ENCODE measurements around the gene FHIT. TPM values are rescaled to one million over a fixed set of nuclear protein-coding genes. Genes with fewer than 3 reads are reported as not detected.

The FHIT gene
- total and polyA plus RNA-seq, 2 experiments from 2014 or later = 9.7 to 16.2 TPM

DNA sequence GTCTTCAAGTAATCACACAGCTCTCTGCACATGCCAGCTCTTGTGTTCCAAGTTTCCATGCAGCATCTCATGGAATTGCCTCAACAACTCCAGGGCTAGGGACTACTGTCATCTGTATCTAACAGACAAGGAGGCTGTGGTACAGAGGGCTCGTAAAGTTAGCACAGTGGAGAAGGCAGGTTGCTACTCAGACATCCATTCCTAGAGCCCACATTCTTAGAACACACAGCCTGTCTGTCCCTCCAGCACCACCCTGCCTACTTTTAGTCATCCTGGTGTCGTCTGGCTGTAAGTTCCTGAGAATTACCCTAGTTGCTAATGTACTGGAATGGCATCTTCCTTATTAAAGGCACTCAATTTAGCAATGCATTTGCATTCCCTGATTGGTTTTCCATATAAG lies 862.5 kb downstream of the FHIT start:
- H3K27ac ChIP-seq = no peak overlapping the region
- WGBS (ENCODE audit: low lambda C conversion rate, missing lambda C conversion rate) = 74% methylated on average over 2 of the region's 2 CpGs
- H3K9me2 ChIP-seq (replicated peaks; ENCODE audit: insufficient read depth) = no peaks in the 10 kb centered on the region
- H3K36me3 ChIP-seq (replicated peaks; ENCODE audit: insufficient read depth, low read depth) = no peaks in the 10 kb centered on the region
- H3K4me2 ChIP-seq = no peak overlapping the region
- no peak for DNase-seq (ENCODE audit: low spot score)
- H3K4me1 ChIP-seq (ENCODE audit: insufficient read depth) = no peaks in the 10 kb centered on the region
- H3K9me3 ChIP-seq (ENCODE audit: low read depth) = no peaks in the 10 kb centered on the region
- no peak overlapping the region for H2AFZ ChIP-seq
- H3K4me3 ChIP-seq = no peak overlapping the region
- H3K79me2 ChIP-seq = no peaks in the 10 kb centered on the region
- H3K27me3 ChIP-seq = no peaks in the 10 kb centered on the region
- TF ChIP-seq CTCF (IDR thresholded peaks at IDR 0.05; ENCODE audit: poor library complexity) (no peak), EZH2 (IDR thresholded peaks at IDR 0.05; ENCODE audit: borderline replicate concordance) (no peak), EZH2phosphoT487 (IDR thresholded peaks at IDR 0.05; ENCODE audit: low read depth, severe bottlenecking, unreplicated experiment) (no peak)
- no peaks in the 10 kb centered on the region for H4K20me1 ChIP-seq (ENCODE audit: insufficient read depth, poor library complexity, severe bottlenecking)

- Histone ChIP-seq H2AFZ (no peak overlapping the region), H4K20me1 (ENCODE audit: insufficient read depth, poor library complexity, severe bottlenecking) (no peaks in the 10 kb centered on the region), H3K4me1 (ENCODE audit: insufficient read depth) (no peaks in the 10 kb centered on the region), H3K27me3 (no peaks in the 10 kb centered on the region), H3K27ac (no peak overlapping the region), H3K9me2 (replicated peaks; ENCODE audit: insufficient read depth) (no peaks in the 10 kb centered on the region), H3K79me2 (no peaks in the 10 kb centered on the region), H3K4me3 (no peak overlapping the region), H3K4me2 (no peak overlapping the region), H3K36me3 (replicated peaks; ENCODE audit: insufficient read depth, low read depth) (no peaks in the 10 kb centered on the region), H3K9me3 (ENCODE audit: low read depth) (no peaks in the 10 kb centered on the region)
- 91% methylated on average over 3 of the region's 3 CpGs for WGBS (ENCODE audit: low lambda C conversion rate, missing lambda C conversion rate)
- DNase-seq (ENCODE audit: low spot score) = no peak
- no peak for TF ChIP-seq EZH2phosphoT487 (IDR thresholded peaks at IDR 0.05; ENCODE audit: low read depth, severe bottlenecking, unreplicated experiment)
- TF ChIP-seq CTCF (IDR thresholded peaks at IDR 0.05; ENCODE audit: poor library complexity) = no peak
- no peak for TF ChIP-seq EZH2 (IDR thresholded peaks at IDR 0.05; ENCODE audit: borderline replicate concordance)
Observed at GRCh38 chr3:60386306-60386705, 864.9 kb downstream of the FHIT start.

GRCh38 chr3:60384341-60384740 lies 866.9 kb downstream of the FHIT start:
- no peaks in the 10 kb centered on the region for H3K4me1 ChIP-seq (ENCODE audit: insufficient read depth)
- no peak for TF ChIP-seq EZH2phosphoT487 (IDR thresholded peaks at IDR 0.05; ENCODE audit: low read depth, severe bottlenecking, unreplicated experiment)
- TF ChIP-seq CTCF (IDR thresholded peaks at IDR 0.05; ENCODE audit: poor library complexity) = no peak
- no peak for TF ChIP-seq EZH2 (IDR thresholded peaks at IDR 0.05; ENCODE audit: borderline replicate concordance)
- no peaks in the 10 kb centered on the region for H3K27me3 ChIP-seq
- H3K27ac ChIP-seq = no peak overlapping the region
- H3K36me3 ChIP-seq (replicated peaks; ENCODE audit: insufficient read depth, low read depth) = no peaks in the 10 kb centered on the region
- H3K4me3 ChIP-seq = no peak overlapping the region
- no peaks in the 10 kb centered on the region for H3K9me3 ChIP-seq (ENCODE audit: low read depth)
- WGBS (ENCODE audit: low lambda C conversion rate, missing lambda C conversion rate) = 49% methylated on average over 5 of the region's 5 CpGs
- no peaks in the 10 kb centered on the region for H3K79me2 ChIP-seq
- no peaks in the 10 kb centered on the region for H4K20me1 ChIP-seq (ENCODE audit: insufficient read depth, poor library complexity, severe bottlenecking)
- H3K9me2 ChIP-seq (replicated peaks; ENCODE audit: insufficient read depth) = no peaks in the 10 kb centered on the region
- no peak for DNase-seq (ENCODE audit: low spot score)
- H2AFZ ChIP-seq = no peak overlapping the region
- H3K4me2 ChIP-seq = no peak overlapping the region

DNA sequence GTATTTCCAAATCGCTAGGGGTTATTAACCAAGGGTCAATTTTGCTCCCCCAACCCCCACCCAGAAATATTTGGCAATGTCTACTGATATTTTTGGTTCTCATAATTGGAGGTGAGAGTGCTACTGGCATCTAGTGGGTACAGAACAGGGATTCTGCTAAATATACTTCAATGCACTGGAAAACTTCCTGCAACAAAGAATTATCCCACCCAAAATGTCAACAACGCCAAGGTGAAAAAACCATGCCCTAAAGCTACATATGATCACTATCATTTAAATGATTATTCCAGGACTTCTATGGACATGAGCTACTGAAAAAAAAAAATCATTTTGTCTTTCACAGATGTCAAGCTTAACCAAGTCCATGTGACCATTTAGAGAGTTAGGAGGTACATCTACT lies 867.9 kb downstream of the FHIT start:
- Histone ChIP-seq H3K36me3 (replicated peaks; ENCODE audit: insufficient read depth, low read depth) (no peaks in the 10 kb centered on the region), H3K4me1 (ENCODE audit: insufficient read depth) (no peaks in the 10 kb centered on the region), H3K4me2 (no peak overlapping the region), H3K4me3 (no peak overlapping the region), H3K27me3 (no peaks in the 10 kb centered on the region), H3K27ac (no peak overlapping the region), H4K20me1 (ENCODE audit: insufficient read depth, poor library complexity, severe bottlenecking) (no peaks in the 10 kb centered on the region), H3K9me3 (ENCODE audit: low read depth) (no peaks in the 10 kb centered on the region), H3K79me2 (no peaks in the 10 kb centered on the region), H2AFZ (no peak overlapping the region), H3K9me2 (replicated peaks; ENCODE audit: insufficient read depth) (no peaks in the 10 kb centered on the region)
- no peak for DNase-seq (ENCODE audit: low spot score)
- WGBS (ENCODE audit: low lambda C conversion rate, missing lambda C conversion rate) = 87% methylated on average over 2 of the region's 2 CpGs
- no peak for TF ChIP-seq EZH2phosphoT487 (IDR thresholded peaks at IDR 0.05; ENCODE audit: low read depth, severe bottlenecking, unreplicated experiment)
- no peak for TF ChIP-seq EZH2 (IDR thresholded peaks at IDR 0.05; ENCODE audit: borderline replicate concordance)
- TF ChIP-seq CTCF (IDR thresholded peaks at IDR 0.05; ENCODE audit: poor library complexity) = no peak

All from hepatocyte (in vitro differentiated cells).